Measurements from ENCODE around the gene CTU2. TPM values are rescaled to one million over a fixed set of nuclear protein-coding genes. Genes with fewer than 3 reads are reported as not detected.

The CTU2 gene
- total RNA-seq, 1 donor from 2014 or later, result 20.8 TPM

DNA sequence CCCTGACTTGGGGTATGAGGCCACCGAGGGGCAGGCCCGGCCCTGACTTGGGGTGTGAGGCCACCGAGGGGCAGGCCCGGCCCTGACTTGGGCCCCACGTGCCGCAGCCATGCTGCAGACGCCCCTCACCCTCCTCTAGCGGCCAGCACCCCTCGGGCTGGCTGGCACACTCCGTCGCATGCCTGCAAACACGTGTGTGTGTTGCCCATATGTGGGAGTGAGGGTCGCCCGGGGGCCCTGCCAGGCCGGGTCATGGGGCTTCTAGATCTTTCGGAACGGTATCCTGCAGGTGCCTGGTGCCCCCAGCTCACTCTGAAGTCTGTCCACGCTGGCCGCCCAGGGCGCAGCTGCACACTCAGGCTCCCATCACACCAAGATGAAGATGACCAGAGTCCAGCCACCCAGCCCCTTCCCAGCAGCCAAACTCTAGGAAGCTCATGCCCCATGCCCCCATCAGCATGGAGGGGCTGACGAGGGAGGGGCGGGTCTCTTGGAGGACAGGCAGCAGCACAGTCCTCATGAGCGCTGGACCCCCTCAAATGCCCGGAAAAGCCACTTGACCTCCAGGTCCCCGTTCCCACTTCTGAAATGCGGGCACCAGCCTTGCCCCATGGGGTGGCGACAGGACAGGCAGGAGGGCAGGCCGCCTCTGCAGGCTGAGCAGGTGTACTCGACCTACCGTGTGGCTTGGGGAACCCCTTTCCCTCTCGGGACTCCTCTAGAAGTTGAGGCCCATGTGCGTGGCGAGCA is 33.8 kb downstream of the CTU2 start:
- no peaks in the 10 kb centered on the region for H3K9me3 Mint-ChIP-seq (ENCODE audit: unreplicated experiment)
- no peaks in the 10 kb centered on the region for H3K4me1 Mint-ChIP-seq (ENCODE audit: unreplicated experiment)
- H3K36me3 Mint-ChIP-seq (ENCODE audit: low read depth, unreplicated experiment), result no peaks in the 10 kb centered on the region
- no peak for DNase-seq (ENCODE audit: low spot score)
- H3K27ac Mint-ChIP-seq (ENCODE audit: unreplicated experiment), result no peak overlapping the region
- H3K4me3 Mint-ChIP-seq (ENCODE audit: unreplicated experiment), result no peak overlapping the region
- TF ChIP-seq, protein P1, sequence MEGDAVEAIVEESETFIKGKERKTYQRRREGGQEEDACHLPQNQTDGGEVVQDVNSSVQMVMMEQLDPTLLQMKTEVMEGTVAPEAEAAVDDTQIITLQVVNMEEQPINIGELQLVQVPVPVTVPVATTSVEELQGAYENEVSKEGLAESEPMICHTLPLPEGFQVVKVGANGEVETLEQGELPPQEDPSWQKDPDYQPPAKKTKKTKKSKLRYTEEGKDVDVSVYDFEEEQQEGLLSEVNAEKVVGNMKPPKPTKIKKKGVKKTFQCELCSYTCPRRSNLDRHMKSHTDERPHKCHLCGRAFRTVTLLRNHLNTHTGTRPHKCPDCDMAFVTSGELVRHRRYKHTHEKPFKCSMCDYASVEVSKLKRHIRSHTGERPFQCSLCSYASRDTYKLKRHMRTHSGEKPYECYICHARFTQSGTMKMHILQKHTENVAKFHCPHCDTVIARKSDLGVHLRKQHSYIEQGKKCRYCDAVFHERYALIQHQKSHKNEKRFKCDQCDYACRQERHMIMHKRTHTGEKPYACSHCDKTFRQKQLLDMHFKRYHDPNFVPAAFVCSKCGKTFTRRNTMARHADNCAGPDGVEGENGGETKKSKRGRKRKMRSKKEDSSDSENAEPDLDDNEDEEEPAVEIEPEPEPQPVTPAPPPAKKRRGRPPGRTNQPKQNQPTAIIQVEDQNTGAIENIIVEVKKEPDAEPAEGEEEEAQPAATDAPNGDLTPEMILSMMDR (IDR thresholded peaks at IDR 0.05; ENCODE audit: unreplicated experiment), result no peak
- peaks cover 8% of the 10 kb centered on the region for H3K27me3 Mint-ChIP-seq (ENCODE audit: unreplicated experiment)

DNA sequence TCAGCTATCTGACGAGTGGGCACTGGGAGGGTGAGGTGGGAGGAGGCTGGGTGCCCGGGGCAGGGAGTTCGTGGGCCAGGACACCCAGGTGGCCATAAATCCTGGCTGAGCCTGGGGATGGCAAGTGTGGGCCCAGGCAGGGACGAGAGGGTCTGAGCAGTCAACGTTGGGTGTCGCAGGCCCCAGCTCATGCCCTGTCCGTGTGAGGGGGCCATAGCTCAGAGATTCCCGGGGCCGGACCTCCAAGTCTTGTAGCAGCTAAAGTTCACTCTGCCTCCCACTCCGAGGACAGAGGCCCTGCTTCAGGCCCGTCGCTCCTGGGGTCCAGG is 34.4 kb downstream of the CTU2 start:
- no peaks in the 10 kb centered on the region for H3K36me3 Mint-ChIP-seq (ENCODE audit: low read depth, unreplicated experiment)
- DNase-seq (ENCODE audit: low spot score), result no peak
- H3K4me1 Mint-ChIP-seq (ENCODE audit: unreplicated experiment), result no peaks in the 10 kb centered on the region
- TF ChIP-seq, protein P1 (IDR thresholded peaks at IDR 0.05; ENCODE audit: unreplicated experiment), result no peak
- no peaks in the 10 kb centered on the region for H3K9me3 Mint-ChIP-seq (ENCODE audit: unreplicated experiment)
- H3K27me3 Mint-ChIP-seq (ENCODE audit: unreplicated experiment), result peaks cover 8% of the 10 kb centered on the region
- H3K27ac Mint-ChIP-seq (ENCODE audit: unreplicated experiment), result no peak overlapping the region
- H3K4me3 Mint-ChIP-seq (ENCODE audit: unreplicated experiment), result no peak overlapping the region

DNA sequence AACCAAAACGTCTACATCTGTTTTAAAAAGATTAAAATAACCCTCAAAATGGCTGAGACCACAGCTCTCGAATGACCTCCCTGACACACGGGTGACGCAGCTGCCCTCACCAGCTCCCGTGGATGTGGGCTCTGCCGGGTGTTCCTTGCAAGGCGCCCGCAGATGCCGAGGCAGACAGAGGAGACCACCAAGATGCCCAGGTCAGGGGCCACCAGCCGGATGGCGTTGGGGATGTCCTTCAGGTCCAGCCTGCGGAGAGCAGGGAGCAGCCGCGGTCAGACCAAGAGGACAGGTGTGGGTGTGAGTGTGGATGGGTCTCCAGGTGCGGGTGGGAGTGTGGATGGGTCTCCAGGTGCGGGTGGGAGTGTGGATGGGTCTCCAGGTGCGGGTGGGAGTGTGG is 35.1 kb downstream of the CTU2 start:
- DNase-seq (ENCODE audit: low spot score), result no peak
- H3K27ac Mint-ChIP-seq (ENCODE audit: unreplicated experiment), result peak overlapping the region; percentile 18
- TF ChIP-seq, protein P1 (IDR thresholded peaks at IDR 0.05; ENCODE audit: unreplicated experiment), result no peak
- H3K4me3 Mint-ChIP-seq (ENCODE audit: unreplicated experiment), result peak overlapping the region; percentile 25
- H3K4me1 Mint-ChIP-seq (ENCODE audit: unreplicated experiment), result peaks cover 7% of the 10 kb centered on the region
- no peaks in the 10 kb centered on the region for H3K36me3 Mint-ChIP-seq (ENCODE audit: low read depth, unreplicated experiment)
- H3K27me3 Mint-ChIP-seq (ENCODE audit: unreplicated experiment), result peaks cover 8% of the 10 kb centered on the region
- H3K9me3 Mint-ChIP-seq (ENCODE audit: unreplicated experiment), result no peaks in the 10 kb centered on the region

DNA sequence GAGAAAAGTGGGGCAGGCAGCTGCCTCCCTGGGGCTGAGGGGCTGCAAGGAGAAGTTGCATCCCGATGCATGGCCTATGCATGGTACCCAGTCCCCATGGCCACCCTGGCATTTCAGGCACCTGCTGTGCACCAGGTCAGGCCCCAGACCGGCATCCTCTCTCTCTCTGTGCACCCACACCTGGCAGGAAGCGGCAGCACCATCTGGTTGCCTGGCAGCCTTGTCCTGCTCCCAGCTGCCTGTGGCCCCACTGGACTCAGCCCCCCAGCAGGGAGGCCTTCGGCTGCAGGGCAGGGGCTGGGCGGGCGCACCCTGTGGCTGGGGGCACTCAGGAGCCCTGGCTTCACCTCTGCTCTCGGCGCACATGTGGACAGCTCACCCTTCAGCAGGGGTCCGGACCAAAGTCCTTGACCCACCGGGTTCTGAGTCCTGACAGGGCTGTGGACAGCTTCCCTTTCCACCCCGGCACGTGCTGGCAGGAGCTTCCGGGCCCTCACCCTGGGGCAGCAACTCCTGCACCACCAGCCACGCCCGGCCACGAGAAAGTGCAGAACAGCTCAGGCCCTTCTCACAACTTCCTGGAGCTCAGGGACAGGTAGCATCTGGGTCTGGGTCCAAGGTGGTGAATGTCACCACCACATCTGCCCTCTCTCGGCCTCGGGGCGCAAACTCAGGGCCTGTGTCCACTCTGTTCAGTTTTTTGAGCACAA is 36.7 kb downstream of the CTU2 start:
- Mint-ChIP-seq H3K4me1 (ENCODE audit: unreplicated experiment) (peaks cover 8% of the 10 kb centered on the region), H3K36me3 (ENCODE audit: low read depth, unreplicated experiment) (no peaks in the 10 kb centered on the region), H3K27ac (ENCODE audit: unreplicated experiment) (no peak overlapping the region), H3K9me3 (ENCODE audit: unreplicated experiment) (no peaks in the 10 kb centered on the region), H3K4me3 (ENCODE audit: unreplicated experiment) (no peak overlapping the region), H3K27me3 (ENCODE audit: unreplicated experiment) (peaks cover 6% of the 10 kb centered on the region)
- TF ChIP-seq, protein P1 (IDR thresholded peaks at IDR 0.05; ENCODE audit: unreplicated experiment), result no peak
- no peak for DNase-seq (ENCODE audit: low spot score)

All from endothelial cell (in vitro differentiated cells).